ENCODE results near the gene KIAA1217.

DNA sequence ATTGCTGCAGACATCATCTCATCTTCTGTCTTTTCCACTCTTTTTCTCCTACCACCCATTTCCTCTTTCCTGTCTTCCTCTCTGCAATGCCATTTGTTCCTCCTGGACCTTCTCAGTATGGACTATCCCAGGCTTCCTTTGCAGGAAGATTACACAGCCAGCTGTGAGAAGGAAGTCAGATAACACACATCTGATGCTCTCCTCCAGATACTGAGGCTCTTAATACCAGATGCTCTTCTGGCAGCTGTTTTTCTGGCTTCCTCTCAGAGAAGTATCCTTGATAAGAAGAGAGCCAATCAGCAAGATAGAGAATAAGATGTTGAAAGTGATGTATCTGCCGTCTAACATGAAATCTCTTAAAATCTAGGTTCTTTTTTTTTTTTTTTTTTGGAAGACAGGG lies 14.4 kb downstream of the KIAA1217 start:
- TF ChIP-seq EZH2 (IDR thresholded peaks at IDR 0.05; ENCODE audit: insufficient read depth, poor library complexity, severe bottlenecking) (no peak), EZH2phosphoT487 (IDR thresholded peaks at IDR 0.05; ENCODE audit: insufficient read depth, low read depth) (no peak)

Data from GM23248 (cell line).